ENCODE data around the gene COL6A1. TPM values are rescaled to one million over a fixed set of nuclear protein-coding genes. Genes with fewer than 3 reads are reported as not detected.

The COL6A1 gene
- total RNA-seq, 3 donors from 2014 or later (not counting 1 experiment from before 2014, with no cell fraction given): 1.0 to 5.2 (median 2.5) TPM

DNA sequence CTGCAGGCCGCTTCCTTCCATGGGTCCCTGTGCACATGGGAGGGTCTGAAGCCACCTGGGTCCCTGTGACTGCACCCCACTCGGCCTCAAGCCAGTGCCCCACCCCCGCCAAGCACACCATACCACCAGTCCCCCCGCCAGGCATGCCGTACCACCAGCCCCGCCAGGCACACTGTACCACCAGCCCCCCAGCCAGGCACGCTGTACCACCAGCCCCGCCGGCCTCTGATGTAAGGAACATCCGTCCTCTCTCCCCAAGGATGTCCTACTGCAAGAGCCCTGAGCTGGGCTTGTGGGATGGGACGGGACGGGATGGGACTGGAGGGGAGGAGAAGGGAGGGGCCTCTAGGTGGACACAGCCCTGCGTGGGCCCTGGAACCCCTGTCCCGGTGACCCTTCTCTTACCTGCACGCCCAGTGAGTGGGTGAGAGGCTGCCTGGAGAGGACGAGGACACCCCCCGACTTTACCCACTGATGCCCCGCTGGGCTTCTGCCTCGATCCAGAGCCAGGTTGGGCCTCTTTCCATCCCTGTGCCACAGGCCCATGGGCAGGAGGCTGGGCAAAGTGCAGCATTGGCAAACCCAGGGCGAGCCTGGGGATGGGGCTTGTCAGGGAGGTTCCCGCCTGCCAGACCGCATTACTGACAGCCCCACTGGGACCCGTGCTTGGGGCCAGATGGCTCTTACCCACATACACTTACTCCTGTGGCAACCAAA lies 40.8 kb upstream of the COL6A1 start:
- no peaks in the 10 kb centered on the region for H3K4me1 ChIP-seq (ENCODE audit: control insufficient read depth, insufficient read depth, low read length)
- no peak for TF ChIP-seq CTCF (IDR thresholded peaks at IDR 0.05)
- Mint-ChIP-seq H3K36me3 (no peaks in the 10 kb centered on the region), H3K4me3 (no peak overlapping the region), H3K27ac (no peak overlapping the region), H3K27me3 (ENCODE audit: low read depth in 2 of 2) (no peaks in the 10 kb centered on the region), H3K9me3 (no peaks in the 10 kb centered on the region), H3K4me1 (no peaks in the 10 kb centered on the region)
- 90% methylated on average over 20 of the region's 23 CpGs for WGBS (ENCODE audit: insufficient coverage)
- DNase-seq (no peak), ATAC-seq (no peak)
- no peaks in the 10 kb centered on the region for H3K9me3 ChIP-seq (ENCODE audit: control insufficient read depth, insufficient read depth, low read length)
- H3K27ac ChIP-seq (ENCODE audit: low read length): no peak overlapping the region
- intact Hi-C loops (cut with micrococcal nuclease): no loop called here
- no peak overlapping the region for H3K4me3 ChIP-seq (ENCODE audit: low read length)
- H3K27me3 ChIP-seq (ENCODE audit: control insufficient read depth, insufficient read depth, low read length): no peaks in the 10 kb centered on the region
- H3K36me3 ChIP-seq (ENCODE audit: control insufficient read depth, insufficient read depth, low read length): no peaks in the 10 kb centered on the region

DNA sequence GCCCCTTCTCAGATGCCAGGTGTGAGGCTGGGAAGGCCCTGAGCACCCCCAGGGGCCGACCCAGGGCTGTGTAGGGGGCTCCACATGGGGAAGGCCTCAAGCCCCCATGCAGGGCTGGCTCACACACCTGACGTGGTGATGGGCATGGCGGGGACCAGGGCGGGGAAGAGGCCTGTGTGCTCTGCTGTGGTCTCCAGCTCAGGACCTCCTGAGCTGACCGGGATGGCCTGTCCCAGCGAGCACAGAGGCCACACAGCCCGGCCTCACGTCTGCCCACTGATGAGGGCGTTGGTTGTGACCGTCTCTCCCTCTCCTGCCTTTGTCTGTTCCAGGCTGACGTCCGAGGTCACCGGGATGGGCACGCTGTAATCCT lies 40.2 kb upstream of the COL6A1 start:
- TF ChIP-seq CTCF (IDR thresholded peaks at IDR 0.05): no peak
- no peak for ATAC-seq
- no peak overlapping the region for H3K27ac Mint-ChIP-seq
- 88% methylated on average over 14 of the region's 14 CpGs for WGBS (ENCODE audit: insufficient coverage)
- H3K4me3 Mint-ChIP-seq: no peak overlapping the region
- H3K9me3 Mint-ChIP-seq: no peaks in the 10 kb centered on the region
- intact Hi-C loops (cut with micrococcal nuclease): no loop called here
- Histone ChIP-seq H3K4me1 (ENCODE audit: control insufficient read depth, insufficient read depth, low read length) (no peaks in the 10 kb centered on the region), H3K27me3 (ENCODE audit: control insufficient read depth, insufficient read depth, low read length) (no peaks in the 10 kb centered on the region), H3K27ac (ENCODE audit: low read length) (no peak overlapping the region), H3K9me3 (ENCODE audit: control insufficient read depth, insufficient read depth, low read length) (no peaks in the 10 kb centered on the region), H3K4me3 (ENCODE audit: low read length) (no peak overlapping the region), H3K36me3 (ENCODE audit: control insufficient read depth, insufficient read depth, low read length) (no peaks in the 10 kb centered on the region)
- H3K27me3 Mint-ChIP-seq (ENCODE audit: low read depth in 2 of 2): no peaks in the 10 kb centered on the region
- DNase-seq: no peak
- H3K4me1 Mint-ChIP-seq: no peaks in the 10 kb centered on the region
- no peaks in the 10 kb centered on the region for H3K36me3 Mint-ChIP-seq

DNA sequence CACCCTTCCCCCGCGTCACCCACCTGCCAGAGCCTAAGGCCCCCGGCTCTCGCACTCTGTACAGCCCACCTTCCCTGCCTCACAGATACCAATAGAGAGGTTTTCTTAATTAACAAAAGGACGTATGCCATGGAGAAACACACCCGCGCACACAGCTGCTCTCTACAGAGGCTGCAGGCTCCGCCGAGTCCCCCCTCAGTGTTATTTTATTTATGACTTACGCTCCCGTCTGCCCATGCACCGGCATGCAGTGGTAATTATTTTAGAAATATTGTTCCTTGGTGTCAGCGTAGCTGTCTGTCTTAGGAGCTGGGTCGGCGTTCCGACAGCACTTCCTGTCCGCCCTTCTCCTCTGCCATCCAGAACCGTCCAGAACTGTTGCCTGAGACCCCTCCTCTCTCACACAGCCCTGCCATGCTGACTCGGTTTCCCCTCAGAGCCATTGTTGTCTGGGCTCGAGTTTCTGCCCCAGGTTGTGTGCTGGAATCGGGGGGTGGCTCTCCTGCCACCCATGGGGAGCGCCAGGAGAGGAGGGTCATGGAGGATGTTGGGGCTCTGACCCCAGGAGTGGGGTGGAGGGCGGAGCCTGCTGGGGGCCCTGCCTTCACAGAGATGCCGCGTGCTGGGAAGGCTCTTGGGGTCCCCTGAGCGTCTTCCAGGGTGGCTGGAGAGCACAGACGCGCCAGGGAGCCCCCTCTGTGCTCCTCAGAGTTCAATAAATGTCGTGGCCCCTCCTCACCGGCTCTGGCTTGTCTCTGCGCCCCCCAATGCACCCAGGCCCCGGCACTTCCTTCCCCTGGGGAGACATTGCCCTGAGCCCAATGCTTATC lies 39.6 kb upstream of the COL6A1 start:
- Mint-ChIP-seq H3K9me3 (no peaks in the 10 kb centered on the region), H3K27ac (no peak overlapping the region), H3K4me1 (no peaks in the 10 kb centered on the region), H3K4me3 (no peak overlapping the region), H3K27me3 (ENCODE audit: low read depth in 2 of 2) (no peaks in the 10 kb centered on the region), H3K36me3 (no peaks in the 10 kb centered on the region)
- ATAC-seq: no peak
- TF ChIP-seq CTCF (IDR thresholded peaks at IDR 0.05): no peak
- no peak for DNase-seq
- WGBS (ENCODE audit: insufficient coverage): 89% methylated on average over 32 of the region's 32 CpGs
- H3K9me3 ChIP-seq (ENCODE audit: control insufficient read depth, insufficient read depth, low read length): no peaks in the 10 kb centered on the region
- H3K4me1 ChIP-seq (ENCODE audit: control insufficient read depth, insufficient read depth, low read length): no peaks in the 10 kb centered on the region
- H3K36me3 ChIP-seq (ENCODE audit: control insufficient read depth, insufficient read depth, low read length): no peaks in the 10 kb centered on the region
- intact Hi-C loops (cut with micrococcal nuclease): no loop called here
- H3K27ac ChIP-seq (ENCODE audit: low read length): no peak overlapping the region
- no peaks in the 10 kb centered on the region for H3K27me3 ChIP-seq (ENCODE audit: control insufficient read depth, insufficient read depth, low read length)
- H3K4me3 ChIP-seq (ENCODE audit: low read length): no peak overlapping the region

Data from natural killer cell (primary cell).